Pons (tissue), 1 donor: ENCODE results near the gene BEND4.

ENCODE experiments used
- DNase-seq: peaks from one replicate; pipeline ENCODE4 v3.0.0-alpha.2; 2016; ENCODE audit warnings: low spot score

BEND4 gene

DNA sequence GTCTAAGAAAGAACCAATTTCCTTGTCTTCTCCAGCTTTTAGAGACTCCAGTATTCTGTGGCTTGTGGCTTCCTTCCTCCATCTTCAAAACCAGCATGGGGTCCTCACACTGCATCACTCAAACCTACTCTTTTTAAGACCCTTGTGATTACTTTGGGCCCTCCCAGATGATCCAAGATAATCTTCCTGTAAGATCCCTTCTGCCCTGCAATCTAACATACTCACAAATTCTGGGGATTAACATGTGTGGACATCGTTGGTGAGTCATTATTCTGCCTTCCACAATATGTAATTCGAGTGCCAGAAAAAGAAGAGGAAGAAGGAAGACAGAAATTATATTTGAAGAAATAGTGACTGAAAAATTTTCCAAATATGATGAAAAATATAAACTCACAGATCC is 47.9 kb downstream of the BEND4 start:
- no peak for DNase-seq

- DNase-seq: no peak
Measured at GRCh38 chr4:42101446-42101975, 50.9 kb downstream of the BEND4 start.

DNA sequence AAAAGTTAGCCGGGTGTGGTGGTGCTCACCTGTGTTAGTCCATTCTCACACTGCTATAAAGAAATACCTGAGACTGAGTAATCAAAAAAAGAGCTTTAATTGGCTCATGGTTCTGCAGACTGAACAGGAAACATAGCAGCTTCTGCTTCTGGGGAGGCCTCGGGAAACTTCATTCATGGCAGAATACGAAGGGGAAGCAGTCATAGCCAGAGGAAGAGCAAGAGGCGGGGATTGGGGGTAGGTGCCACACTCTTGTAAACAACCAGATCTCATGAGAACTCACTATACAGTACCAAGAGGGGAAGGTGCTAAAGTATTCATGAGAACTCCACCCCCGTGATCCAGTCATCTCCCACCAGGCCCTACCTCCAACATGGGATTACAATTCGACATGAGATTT is 64.1 kb downstream of the BEND4 start:
- DNase-seq: no peak

- DNase-seq: no peak
Measured at GRCh38 chr4:42083816-42084215, 68.6 kb downstream of the BEND4 start.

DNA sequence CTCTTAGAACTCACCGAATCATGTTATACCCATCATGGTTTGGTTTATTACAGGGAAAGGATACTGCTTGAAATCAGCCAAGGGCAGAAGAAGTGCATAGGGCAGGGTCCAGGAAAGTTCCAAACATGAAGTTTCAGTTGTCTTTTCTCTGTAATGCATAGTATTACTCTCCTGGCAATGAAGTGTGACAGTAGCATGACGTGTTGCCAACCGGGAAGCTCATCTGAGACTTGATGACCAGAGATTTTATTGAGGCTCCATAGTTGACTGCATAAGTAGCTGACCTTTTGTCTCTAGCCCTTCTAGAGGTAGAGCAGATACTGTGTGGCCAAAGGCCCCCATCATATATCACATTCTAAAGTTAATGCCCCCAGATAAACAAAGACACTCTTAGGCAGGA is 72.1 kb downstream of the BEND4 start:
- no peak for DNase-seq

DNA sequence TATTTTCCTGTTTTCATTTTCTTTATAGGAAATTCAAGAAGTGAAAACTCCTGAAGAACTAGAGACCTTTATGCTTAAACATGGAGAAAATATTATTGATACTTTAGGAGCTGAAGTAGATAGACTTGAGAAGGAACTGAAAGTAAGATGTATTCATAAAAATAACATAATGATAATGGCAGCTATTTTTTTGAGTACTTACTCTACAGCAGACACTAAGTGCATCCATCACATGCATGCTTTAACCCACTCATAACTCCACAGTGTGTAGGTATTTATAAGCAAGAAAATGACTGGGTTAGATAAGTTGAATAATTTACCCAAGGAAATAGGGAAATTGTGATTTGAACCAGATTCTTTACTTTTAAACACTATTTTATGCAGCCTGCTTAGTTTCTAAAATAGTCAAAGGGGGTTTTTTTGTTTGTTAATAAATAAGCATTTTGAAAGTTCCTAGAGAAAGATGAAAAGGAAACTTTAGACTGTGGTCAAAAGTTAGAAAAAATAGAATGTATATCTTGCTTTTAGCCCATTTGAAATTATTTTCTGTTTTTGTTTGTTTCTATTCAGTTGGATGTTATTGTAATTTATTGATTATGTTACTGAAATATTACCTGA is 74.2 kb downstream of the BEND4 start:
- DNase-seq: no peak

DNA sequence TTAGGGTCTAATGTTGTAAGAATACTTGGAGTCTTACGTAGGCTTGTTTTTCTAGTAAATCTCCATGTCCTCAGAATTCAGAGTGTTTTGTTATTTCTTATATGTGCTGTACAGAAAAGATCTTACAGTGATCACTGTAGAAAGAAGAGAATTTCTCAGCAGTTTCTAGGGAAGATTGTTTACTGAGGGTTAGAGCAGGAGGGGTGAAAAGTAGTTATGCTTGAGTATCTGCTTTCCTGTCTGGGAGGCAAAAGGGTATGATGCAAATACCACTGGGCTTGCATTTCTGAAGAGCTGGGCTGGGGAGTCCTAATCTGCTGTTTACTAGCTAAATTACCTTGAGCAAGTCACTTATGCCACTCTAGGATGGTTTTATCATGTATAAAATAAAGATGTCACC is 78.2 kb downstream of the BEND4 start:
- DNase-seq: no peak

GRCh38 chr4:42070463-42070862 is 82.0 kb downstream of the BEND4 start:
- no peak for DNase-seq

DNA sequence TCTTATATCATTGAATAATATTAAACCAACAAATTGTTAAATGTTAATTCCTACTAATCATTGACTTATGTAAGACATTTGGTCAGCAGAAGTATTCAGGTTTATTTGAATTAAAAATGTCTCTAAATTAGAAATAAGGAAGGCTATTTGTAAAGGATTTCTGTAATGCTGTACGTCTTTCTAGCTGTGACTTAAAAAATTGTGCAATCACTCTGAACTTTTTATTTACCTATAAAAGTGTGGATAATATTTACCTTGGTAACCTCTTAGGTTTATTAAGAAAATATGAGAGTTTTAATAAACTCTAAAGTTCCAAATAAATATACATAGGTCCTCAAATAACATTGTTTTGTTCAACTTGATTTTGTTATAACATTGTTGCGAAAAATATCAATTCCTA is 85.2 kb downstream of the BEND4 start:
- DNase-seq: no peak

DNA sequence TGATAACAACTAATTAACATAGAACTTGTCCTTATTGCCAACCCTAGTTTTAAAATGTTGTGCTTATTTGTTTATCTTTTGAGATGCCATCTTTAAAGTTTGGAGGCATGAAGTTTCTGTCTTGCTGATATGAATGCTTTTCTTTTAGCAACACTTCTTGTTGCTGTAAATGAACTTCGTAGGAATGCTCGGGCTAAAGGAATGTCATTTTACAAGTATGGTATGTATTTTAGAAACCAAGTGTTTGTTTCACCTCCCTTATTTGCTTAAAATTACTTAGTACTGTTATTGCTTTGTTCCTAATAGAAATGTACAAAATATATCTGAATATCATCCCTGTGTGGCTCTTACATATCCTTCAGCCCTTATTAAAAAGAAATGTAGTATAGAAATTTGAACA is 86.1 kb downstream of the BEND4 start:
- no peak for DNase-seq
